ENCODE data around the gene MS4A15.

- TF ChIP-seq CTCF (IDR thresholded peaks at IDR 0.05; ENCODE audit: insufficient read depth, low read length) (no peak), REST (IDR thresholded peaks at IDR 0.05; ENCODE audit: insufficient replicate concordance, low read depth) (no peak), POLR2AphosphoS5 (IDR thresholded peaks at IDR 0.05; ENCODE audit: low read depth) (no peak)
Observed at GRCh38 chr11:60748821-60749220, 7.8 kb upstream of the MS4A15 start.
